NCI-H748 (cell line): Measurements from ENCODE around the gene CSF2.

Experiments
- DNase-seq: peaks from one replicate; lab custom pipeline; 2025; ENCODE audit not compliant: unreplicated experiment; lab: John Stamatoyannopoulos, UW

Gene CSF2

GRCh38 chr5:132086277-132086794 lies 12.7 kb downstream of the CSF2 start:
- DNase-seq, result no peak

DNA sequence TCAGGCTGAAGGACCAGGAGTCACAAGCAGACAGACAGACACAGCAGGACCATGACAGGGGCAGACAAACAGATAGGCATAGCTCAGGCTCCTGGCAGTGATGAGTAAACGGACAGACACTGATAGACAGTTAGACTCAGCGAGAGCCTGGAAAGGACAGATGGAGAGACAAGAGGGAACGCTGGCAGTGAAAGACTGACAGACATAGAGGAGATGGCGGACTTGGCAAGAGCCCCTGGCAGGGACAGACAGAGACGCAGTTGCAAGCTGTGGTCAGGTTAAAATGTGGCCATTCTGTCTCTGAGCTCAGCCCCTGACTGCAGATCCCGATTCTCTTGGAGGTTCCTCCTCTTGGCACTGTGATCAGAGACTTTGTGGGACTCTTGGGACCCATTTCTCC lies 13.6 kb downstream of the CSF2 start:
- no peak for DNase-seq

GRCh38 chr5:132087661-132088060 lies 14.1 kb downstream of the CSF2 start:
- DNase-seq, result no peak

- DNase-seq, result no peak
These were observed 15.8 kb downstream of the CSF2 start for GRCh38 chr5:132089363-132089762.

GRCh38 chr5:132090107-132090506 lies 16.5 kb downstream of the CSF2 start:
- no peak for DNase-seq

DNA sequence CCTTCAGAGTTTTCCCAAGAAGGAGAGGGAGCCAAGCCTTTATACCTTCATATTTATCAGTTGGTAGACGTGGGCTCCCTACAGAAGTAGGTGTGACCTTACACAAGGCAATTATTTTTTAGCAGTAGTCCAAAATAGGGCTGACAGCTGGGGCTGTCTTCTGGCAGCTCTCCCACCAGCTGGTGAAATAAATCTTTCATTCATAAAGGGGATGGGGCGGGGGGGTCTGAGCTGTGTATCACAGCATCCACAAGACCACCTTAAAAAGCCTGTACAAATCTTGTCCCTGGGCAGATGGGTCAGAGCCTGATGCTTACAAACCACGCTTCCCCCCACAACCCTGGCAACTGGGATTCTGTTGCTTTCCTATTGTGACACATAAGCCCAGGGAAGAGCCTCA lies 19.7 kb downstream of the CSF2 start:
- DNase-seq, result no peak

DNA sequence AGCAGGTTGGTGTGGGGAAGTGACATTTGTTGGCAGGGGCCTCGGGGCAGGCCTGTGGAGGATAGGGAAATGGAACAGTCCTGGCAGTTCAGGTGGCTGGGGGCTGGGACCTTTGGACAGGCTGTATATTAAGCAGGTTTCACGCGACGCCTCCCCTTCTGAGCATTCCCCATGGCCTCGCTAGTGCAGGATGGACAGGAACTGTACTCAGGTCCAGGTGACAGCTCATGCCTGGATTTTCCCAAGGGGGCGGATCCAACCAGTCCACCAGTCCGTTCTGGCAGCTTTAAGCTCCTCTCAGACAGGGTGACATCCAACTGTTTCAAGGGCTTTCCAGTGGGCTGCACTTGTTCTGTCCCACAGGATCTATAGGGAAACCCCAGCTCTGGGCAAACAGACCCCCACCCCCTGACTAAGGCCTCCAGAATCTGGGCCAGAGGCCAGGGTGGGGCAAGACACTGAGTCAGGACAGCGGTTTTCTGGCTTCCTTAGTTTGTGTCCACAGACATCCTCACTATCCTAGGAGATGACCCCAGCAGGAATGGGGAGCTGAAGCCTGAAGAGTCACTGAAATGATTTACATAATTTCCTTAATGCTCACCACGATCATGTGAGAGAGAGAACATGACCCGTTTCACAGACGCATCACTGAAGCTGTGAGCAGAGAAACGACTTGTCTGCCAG lies 20.9 kb downstream of the CSF2 start:
- DNase-seq, result no peak

DNA sequence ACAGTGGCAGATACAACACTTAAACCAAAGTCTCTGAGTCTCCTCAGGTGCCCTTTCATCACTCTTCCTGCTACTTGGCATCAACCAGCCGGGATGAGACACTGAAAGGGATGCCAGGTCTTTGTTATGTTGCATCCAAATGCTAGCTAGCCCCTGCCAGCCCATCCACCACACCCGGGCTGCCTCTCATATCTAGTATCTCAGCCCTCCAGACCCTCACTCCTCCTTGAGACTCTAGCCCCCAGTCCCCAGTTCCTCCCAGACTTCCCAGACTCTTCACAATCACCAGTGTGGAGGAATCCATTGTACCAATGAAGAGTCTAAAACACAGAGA lies 21.5 kb downstream of the CSF2 start:
- DNase-seq, result no peak

- no peak for DNase-seq
These were observed 21.9 kb downstream of the CSF2 start for GRCh38 chr5:132095424-132095972.

DNA sequence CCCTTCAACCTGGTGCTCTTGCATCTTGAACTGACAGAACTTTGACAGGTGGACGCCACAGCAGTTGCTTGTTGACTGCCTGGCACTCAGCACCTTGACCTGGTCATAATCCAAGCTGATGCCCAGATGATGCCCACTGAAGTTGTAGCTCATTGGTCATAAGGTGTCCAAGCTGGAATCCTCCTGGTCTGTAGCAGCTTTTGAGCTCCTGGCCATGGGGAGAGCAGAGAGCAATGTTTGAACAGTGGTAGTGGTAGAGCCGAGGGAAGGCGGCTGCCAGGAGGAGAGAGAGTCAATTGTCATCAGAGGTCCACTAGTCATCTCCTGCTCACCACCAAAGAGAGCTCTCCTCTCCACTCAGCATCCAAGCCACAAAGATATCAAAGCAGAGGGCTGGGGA lies 23.3 kb downstream of the CSF2 start:
- no peak for DNase-seq

DNA sequence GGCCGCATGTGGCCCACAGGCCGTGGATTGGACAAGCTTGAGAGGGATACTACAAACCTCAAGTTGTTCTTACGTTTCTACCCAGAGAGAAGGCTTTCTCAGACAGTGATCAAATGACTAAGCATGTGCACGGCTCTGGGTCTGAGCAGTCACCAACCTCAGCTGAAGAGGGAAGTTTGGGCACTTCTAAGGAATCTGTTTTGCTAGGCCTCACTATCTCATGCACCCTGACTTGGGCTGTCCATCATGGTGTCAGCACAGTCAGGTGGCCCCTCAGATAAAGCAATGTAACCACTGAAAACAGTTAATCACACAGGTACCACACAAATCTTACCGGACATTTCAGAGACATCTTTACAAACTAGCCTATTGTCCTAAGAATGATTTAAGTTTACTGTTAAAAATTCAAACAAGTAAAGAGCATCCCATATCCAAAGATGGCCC lies 24.6 kb downstream of the CSF2 start:
- no peak for DNase-seq

DNA sequence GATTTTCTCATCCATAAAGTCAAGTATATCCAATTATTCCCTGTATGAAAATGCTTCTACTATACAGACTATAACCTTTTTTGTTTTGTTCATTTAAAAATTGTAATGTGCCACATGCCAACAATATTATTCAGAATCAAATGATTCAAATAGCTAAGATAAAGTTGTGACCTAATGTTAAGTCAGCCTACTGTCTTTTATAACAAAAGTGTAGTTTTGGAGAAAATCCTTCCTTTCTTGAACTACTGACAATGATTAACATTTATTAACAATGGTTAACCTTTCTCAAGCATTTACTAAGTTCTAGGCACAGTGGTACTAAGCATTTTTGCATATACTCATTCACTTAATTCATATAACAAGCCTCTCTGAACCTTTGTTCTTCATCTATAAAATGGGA lies 25.0 kb downstream of the CSF2 start:
- DNase-seq, result no peak

GRCh38 chr5:132099076-132099748 lies 25.6 kb downstream of the CSF2 start:
- DNase-seq, result no peak

DNA sequence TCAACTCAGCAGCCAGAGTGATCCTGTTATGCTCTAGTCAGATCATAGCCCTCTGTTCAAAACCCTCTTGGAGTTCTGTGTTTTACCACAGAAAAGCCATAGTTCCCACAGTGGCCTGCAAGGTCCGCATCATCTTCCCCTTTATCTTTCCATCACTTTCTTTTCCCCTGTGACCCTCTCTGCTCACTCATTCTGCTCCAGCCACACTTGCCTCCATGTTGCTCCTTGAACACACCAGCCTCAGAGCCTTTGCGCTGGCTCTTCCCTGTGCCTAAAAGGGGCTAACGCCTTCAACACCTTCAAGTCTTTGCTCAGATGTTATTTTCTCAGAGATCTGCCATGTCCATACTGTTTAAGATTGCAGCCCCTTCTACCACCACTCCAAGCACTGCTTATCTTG lies 26.3 kb downstream of the CSF2 start:
- no peak for DNase-seq

GRCh38 chr5:132100672-132101261 lies 27.2 kb downstream of the CSF2 start:
- DNase-seq, result no peak

DNA sequence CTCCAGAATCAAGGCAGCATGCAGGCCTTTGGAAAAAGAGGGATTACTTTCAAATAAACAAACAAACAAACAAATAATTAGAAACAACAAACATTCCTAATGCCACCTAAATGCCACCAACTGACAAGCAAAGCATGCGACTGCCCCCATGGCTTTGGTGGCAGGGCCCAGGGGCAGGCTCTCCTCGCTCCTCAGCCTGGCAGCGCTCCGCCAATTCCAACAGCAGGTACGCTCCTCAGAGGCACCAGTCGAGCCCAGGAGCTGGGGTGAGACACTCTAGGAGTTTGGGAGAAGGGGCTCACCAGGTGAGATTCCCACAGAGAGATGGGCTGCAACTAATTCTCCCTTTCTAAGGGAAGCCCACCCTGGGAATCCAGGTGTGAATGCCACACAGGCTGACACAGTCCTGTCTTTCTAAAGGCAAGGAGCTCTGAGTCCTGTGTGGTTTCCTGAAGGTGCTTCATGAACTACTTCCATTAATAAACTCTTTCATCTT lies 27.8 kb downstream of the CSF2 start:
- no peak for DNase-seq

DNA sequence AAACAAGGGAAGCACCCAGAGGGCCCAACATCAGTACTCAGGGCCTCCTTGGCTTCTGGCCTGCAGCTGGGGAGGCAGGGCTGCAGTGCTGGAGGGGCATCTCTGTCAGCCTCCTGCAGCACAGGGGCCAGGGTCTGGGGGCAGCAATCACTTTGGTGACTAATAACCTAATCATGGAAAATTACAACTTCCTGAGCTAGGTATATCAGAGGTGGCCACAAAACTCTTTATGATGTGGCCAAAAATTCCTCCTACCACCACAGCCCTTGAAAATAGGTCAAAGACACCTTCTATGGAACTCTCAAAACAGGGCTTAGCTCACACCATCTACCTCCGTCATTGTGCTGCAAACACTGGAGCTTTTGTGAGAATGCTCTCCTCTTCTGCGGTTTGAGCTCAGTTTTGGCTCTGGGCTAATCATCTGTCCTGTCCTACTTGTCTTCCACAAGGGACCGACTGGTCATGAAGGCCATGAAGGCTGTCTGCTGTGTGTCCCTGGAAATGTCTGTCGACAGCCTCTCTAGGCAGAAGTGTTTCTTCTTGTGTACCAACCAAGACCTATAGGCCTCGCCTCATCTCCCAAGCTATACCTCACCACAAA lies 28.6 kb downstream of the CSF2 start:
- no peak for DNase-seq

- DNase-seq, result no peak
These were observed 29.3 kb downstream of the CSF2 start for GRCh38 chr5:132102944-132103331.

- DNase-seq, result no peak
These were observed 29.9 kb downstream of the CSF2 start for GRCh38 chr5:132103332-132103951.

- no peak for DNase-seq
These were observed 30.4 kb downstream of the CSF2 start for GRCh38 chr5:132103969-132104391.

- DNase-seq, result no peak
These were observed 31.0 kb downstream of the CSF2 start for GRCh38 chr5:132104556-132104955.
